DOHH2 (cell line): Measurements from ENCODE around the gene ABCD3.
"Not testable (repeated sequence)": the region's sequence is repeated elsewhere in the genome, so short reads cannot be mapped to it uniquely, and the experiment has no call there.

Source experiments
- CTCF ChIP-seq: fragments of 200-600 bp; sonication (generic); IDR thresholded peaks from one replicate; pipeline ENCODE4 v1.5.1; 2014; ENCODE audit warnings: antibody characterized with exemption, mild to moderate bottlenecking, low read depth, low read length; ENCODE audit not compliant: poor library complexity, severe bottlenecking
- EZH2phosphoT487 ChIP-seq: fragments of 200-600 bp; sonication (generic); IDR thresholded peaks from 2 replicates; pipeline ENCODE4 v1.6.1; 2017; ENCODE audit warnings: borderline replicate concordance, mild to moderate bottlenecking, antibody characterized with exemption, low read length, moderate library complexity, mixed read lengths

DNA sequence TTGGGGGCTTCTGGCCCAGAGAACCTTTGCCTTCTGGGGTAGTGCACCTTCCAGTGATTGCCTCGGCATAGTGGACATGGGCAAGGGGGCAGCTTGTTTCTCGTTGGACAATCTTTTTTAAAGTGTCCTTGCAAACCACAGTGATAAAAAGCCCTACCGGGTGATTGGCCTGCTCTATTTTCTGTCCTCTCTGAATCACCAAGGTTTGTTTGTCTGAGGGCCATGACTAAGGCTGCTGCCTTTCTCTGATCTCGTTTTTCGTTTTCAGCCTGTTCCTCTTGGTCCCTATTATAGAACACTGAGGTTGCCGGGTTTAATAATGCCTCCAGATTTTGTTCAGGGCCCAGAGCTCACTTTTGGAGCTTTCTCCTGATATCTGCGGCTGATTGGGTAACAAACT, 42.5 kb upstream of the ABCD3 start:
- not testable (repeated sequence) for TF ChIP-seq CTCF, EZH2phosphoT487
